ENCODE data around the gene IQCK.

GRCh38 chr16:19805459-19806162 lies 87.5 kb downstream of the IQCK start:
- no peak for TF ChIP-seq CTCF (IDR thresholded peaks at IDR 0.05)
- no peak for TF ChIP-seq POLR2A (IDR thresholded peaks at IDR 0.05)

Data from thyroid gland (tissue), 4 donors.